GM12874 (cell line): ENCODE results near the gene ALPL.

Experiments used
- TF ChIP-seq, protein P1 (sequence below): IDR thresholded peaks from 2 replicates; pipeline ENCODE4 v1.5.1; 2011; ENCODE audit warnings: low read depth, mild to moderate bottlenecking, control low read depth, low read length, moderate library complexity; ENCODE audit not compliant: insufficient read depth

The ALPL gene

DNA sequence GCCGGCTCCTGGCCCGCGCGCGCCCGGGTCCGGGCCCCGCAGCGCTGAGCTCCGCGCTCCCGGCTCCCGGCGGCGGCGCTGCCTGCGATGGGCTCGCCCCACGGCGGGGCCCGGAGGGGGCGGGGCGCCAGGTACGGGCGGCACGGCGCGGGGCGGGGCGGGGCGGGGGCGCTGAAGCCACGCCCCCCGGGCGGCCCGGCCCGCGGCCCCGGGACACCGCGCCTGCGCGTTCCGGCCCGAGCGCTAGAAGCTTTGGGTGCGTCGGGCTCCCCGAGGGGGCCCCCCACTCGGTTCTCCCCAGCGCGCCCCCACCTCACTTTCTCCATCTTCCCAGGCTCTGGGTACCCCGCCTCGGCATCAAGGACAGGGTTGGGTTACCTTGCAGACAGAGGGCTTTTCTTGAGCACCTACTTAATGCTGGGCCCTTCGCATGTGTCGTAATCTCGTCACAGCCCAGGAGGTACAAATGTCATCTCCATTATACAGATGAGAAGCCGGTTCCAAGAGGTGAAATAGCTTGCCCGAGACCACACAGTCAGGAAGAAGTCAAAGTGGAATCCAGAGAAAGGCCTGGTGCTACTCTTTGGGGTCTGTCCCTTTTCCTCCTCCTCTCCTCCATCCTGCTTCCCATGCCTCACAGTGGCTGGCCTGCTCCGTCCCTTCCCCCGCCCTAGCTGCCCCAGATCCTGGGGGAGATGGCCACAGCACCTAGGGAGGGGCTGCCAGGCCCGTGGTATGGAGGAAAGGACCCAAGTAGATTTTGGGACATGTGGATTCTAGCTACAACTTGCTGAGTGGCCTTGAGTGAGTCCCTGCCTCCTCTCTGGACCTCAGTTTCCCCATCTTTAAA is 113.5 kb downstream of the ALPL start:
- TF ChIP-seq, protein P1, sequence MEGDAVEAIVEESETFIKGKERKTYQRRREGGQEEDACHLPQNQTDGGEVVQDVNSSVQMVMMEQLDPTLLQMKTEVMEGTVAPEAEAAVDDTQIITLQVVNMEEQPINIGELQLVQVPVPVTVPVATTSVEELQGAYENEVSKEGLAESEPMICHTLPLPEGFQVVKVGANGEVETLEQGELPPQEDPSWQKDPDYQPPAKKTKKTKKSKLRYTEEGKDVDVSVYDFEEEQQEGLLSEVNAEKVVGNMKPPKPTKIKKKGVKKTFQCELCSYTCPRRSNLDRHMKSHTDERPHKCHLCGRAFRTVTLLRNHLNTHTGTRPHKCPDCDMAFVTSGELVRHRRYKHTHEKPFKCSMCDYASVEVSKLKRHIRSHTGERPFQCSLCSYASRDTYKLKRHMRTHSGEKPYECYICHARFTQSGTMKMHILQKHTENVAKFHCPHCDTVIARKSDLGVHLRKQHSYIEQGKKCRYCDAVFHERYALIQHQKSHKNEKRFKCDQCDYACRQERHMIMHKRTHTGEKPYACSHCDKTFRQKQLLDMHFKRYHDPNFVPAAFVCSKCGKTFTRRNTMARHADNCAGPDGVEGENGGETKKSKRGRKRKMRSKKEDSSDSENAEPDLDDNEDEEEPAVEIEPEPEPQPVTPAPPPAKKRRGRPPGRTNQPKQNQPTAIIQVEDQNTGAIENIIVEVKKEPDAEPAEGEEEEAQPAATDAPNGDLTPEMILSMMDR, result no peak

DNA sequence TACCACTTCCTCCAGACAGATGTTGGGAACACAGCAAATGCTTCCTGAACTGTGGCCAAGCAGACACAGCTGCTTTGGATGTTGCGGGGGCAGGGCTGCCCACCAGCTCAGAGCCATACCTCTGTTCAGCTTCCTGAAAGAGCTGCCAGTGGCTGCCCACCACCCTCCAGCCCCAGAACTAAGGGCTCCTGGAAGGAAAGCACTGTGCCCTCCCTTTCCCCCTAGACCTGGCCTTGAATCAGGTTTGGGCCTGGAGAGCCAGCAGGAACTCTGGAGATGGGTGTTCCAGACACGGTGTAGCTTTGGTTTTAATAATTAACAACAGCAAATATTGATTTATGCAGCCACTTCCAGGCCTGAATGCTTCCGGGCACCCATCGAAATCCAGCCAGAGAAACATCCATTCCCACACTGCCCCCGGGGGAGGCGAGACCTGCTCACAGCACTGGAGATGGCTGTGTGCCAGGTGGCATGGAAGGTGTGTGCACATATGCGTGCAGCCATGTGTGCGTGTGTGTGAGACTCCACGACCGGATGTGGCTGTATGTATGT is 114.3 kb downstream of the ALPL start:
- TF ChIP-seq, protein P1, result no peak

DNA sequence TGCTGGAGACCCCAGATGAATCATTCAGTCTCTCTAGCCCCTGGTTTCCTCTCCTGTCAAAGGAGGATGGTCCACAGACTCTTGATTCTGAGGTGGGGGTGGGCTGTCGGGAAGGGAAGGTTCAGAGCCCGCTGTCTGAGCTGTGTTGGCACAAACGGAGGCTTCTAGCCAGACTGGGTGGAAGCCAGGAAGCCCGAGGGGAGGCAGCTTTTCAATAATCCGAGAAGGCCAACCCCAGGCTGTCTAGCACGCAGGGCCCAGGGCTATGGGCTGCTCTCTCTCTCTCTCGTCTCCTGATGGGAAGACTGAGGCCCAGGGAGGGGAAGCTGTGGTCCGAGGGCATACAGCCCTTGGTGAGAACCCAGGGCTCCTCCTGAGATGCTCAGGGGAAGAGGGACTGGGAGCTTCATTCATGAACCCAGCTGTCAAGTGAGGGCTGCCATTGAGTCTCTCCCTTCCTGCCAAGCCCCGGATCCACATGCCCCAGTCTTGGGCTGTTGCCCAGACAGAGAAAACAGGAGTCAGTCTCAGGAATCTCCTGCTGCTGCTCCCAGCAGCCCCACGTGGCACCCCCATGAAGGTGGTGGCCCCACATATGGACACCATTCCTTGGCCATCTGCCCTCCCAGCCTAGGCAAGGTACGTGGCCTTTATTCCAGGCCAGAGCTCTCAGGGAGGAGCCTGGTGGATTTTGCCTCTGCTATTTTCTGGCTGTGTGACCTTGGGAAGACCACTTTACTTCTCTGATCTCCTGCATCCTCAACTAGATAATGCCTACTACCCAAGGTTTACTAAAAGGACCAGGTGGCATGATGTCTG is 115.6 kb downstream of the ALPL start:
- TF ChIP-seq, protein P1, result no peak

DNA sequence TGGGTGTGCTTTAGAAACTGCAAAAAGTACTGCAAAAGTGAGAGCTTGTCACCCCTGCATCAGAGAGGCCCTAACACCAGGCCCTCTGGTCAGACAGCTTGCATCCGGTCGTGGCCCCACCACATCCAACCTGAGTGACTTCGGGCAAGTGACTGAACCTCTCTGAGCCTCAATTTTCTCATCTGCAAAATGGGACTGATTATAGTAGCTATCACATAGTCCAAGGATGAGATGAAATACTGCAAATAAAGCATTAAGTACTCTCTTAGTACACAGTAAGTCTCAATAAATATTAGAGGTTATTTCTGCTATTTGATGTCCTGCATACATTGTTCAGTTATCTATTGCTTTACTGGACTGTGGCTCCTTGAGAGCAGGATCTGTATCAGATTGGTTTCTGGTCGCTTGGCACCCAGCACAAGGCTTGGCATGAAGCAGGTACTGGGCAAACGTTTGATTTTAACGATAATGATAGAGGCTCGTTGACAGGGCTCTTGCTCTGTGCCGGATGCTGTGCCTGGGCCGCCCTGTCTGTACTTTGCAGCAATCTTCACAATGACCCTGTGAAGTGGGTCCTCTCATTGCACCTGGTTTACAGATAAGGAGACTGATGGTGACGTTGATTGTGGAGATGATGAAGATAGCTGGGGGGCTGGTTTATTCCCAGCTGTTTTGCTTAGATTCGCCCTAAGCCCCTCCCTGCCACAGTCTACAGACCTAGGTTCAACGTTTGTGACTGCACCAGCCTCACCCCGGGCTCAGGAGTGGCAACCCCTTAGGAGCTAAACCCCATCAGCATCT is 116.4 kb downstream of the ALPL start:
- TF ChIP-seq, protein P1, result no peak

DNA sequence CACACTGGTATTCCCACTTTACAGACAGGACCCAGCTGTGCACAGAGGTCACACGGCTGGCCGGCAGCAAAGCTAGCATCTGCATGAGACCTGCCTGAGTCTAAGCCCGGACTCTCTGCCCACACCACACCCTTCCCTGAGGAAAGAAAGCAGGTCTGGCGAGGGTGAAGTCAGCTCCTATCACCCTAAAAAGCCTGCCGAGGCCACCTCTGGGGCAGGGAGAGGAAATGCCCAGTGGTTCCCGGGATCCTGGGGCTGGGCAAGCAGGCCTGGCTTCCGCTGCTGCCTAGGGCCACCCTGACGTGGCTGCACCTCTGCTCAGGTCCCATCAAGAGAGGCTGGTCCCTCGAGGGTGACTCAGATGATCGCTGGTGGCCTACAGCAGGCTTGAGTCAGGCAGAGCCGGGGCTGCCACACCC is 117.7 kb downstream of the ALPL start:
- TF ChIP-seq, protein P1, result no peak
